Neural progenitor cell (in vitro differentiated cells): ENCODE measurements around the gene CLIC4. TPM values are rescaled to one million over a fixed set of nuclear protein-coding genes. Genes with fewer than 3 reads are reported as not detected.
"Not testable (repeated sequence)": the region's sequence is repeated elsewhere in the genome, so short reads cannot be mapped to it uniquely, and the experiment has no call there.

Experiments
- DNase-seq: peaks from one replicate; pipeline ENCODE4 v3.0.0-alpha.2; 2016; ENCODE audit warnings: low spot score
- H2AFZ ChIP-seq: fragments of 200-600 bp; sonication (generic); replicated peaks from 2 replicates; pipeline ENCODE4 v1.6.1; 2016; ENCODE audit warnings: antibody characterized with exemption
- H3F3A ChIP-seq: fragments of 200-600 bp; sonication (generic); 2 replicates; pipeline ENCODE4 v1.6.1; 2016; ENCODE audit warnings: antibody characterized with exemption, low read depth
- H3K27ac ChIP-seq: fragments of 200-600 bp; sonication (generic); 2 replicates; pipeline ENCODE4 v1.5.1; 2016; ENCODE audit warnings: mild to moderate bottlenecking
- H3K27me3 ChIP-seq: fragments of 200-600 bp; sonication (generic); 2 replicates; pipeline ENCODE4 v1.6.1; 2016; ENCODE audit warnings: mild to moderate bottlenecking, moderate library complexity
- H3K36me3 ChIP-seq: fragments of 200-600 bp; sonication (generic); 2 replicates; pipeline ENCODE4 v1.5.1; 2016
- H3K4me1 ChIP-seq: fragments of 200-600 bp; sonication (generic); 2 replicates; pipeline ENCODE4 v1.6.1; 2016; ENCODE audit warnings: mixed run types
- H3K4me2 ChIP-seq: fragments of 200-600 bp; sonication (generic); 2 replicates; pipeline ENCODE4 v1.6.1; 2016
- H3K4me3 ChIP-seq: fragments of 200-600 bp; sonication (generic); 2 replicates; pipeline ENCODE4 v1.5.1; 2016
- H3K79me2 ChIP-seq: fragments of 200-600 bp; sonication (generic); 2 replicates; pipeline ENCODE4 v1.6.1; 2016; ENCODE audit warnings: low read depth
- H3K9ac ChIP-seq: fragments of 200-600 bp; sonication (generic); 2 replicates; pipeline ENCODE4 v1.6.1; 2016
- H3K9me3 ChIP-seq: fragments of 200-600 bp; sonication (generic); 2 replicates; pipeline ENCODE4 v1.5.1; 2016; ENCODE audit warnings: low read depth
- H4K20me1 ChIP-seq: fragments of 200-600 bp; sonication (generic); 2 replicates; pipeline ENCODE4 v1.6.1; 2016; ENCODE audit warnings: low read depth
- H3K27ac Mint-ChIP-seq: 3 replicates; pipeline ENCODE4 v1.8.0; 2021; ENCODE audit warnings: mixed read lengths
- H3K27me3 Mint-ChIP-seq: 2 replicates; pipeline ENCODE4 v1.8.0; 2022; ENCODE audit warnings: low read depth, mild to moderate bottlenecking, inconsistent platforms, moderate library complexity, mixed read lengths; ENCODE audit not compliant: insufficient read depth
- H3K36me3 Mint-ChIP-seq: 3 replicates; pipeline ENCODE4 v1.8.0; 2021; ENCODE audit warnings: mixed read lengths
- H3K4me1 Mint-ChIP-seq: 3 replicates; pipeline ENCODE4 v1.8.0; 2021; ENCODE audit warnings: mixed read lengths
- H3K4me3 Mint-ChIP-seq: 3 replicates; pipeline ENCODE4 v1.8.0; 2021; ENCODE audit warnings: mild to moderate bottlenecking, moderate library complexity, mixed read lengths
- H3K9me3 Mint-ChIP-seq: 3 replicates; pipeline ENCODE4 v1.8.0; 2020; ENCODE audit warnings: mixed read lengths
- CTCF ChIP-seq: fragments of 200-600 bp; sonication (generic); IDR thresholded peaks from 2 replicates; pipeline ENCODE4 v1.5.1; 2017; ENCODE audit warnings: antibody characterized with exemption, mild to moderate bottlenecking
- EZH2 ChIP-seq: fragments of 200-600 bp; sonication (generic); IDR thresholded peaks from 2 replicates; pipeline ENCODE4 v1.6.1; 2017; ENCODE audit warnings: antibody characterized with exemption, mild to moderate bottlenecking, moderate library complexity
- EZH2phosphoT487 ChIP-seq: fragments of 200-600 bp; sonication (generic); IDR thresholded peaks from 2 replicates; pipeline ENCODE4 v1.6.1; 2017; ENCODE audit warnings: antibody characterized with exemption
- total RNA-seq: library from RNA; depleted of rRNA; stranded (reverse); fragments of >200 nt; gene quantifications from 2 replicates; pipeline ENCODE4 v1.2.3, GENCODE V29; 2015; ENCODE audit warnings: low replicate concordance

CLIC4 gene
- total RNA-seq, 1 donor from 2014 or later: 263 TPM

GRCh38 chr1:24890887-24891286 is 145.6 kb downstream of the CLIC4 start:
- Mint-ChIP-seq H3K27ac (no peak overlapping the region), H3K9me3 (peaks cover 22% of the 10 kb centered on the region), H3K36me3 (peaks cover 2% of the 10 kb centered on the region), H3K27me3 (peaks cover 9% of the 10 kb centered on the region), H3K4me1 (no peaks in the 10 kb centered on the region), H3K4me3 (no peak overlapping the region)
- H3K79me2 ChIP-seq: no peaks in the 10 kb centered on the region
- DNase-seq: no peak
- no peak overlapping the region for H3K4me3 ChIP-seq
- TF ChIP-seq CTCF (no peak), EZH2phosphoT487 (no peak), EZH2 (no peak)
- no peaks in the 10 kb centered on the region for H3K36me3 ChIP-seq
- no peaks in the 10 kb centered on the region for H3K9me3 ChIP-seq
- no peak overlapping the region for H3K9ac ChIP-seq
- H3K4me1 ChIP-seq: no peaks in the 10 kb centered on the region
- no peaks in the 10 kb centered on the region for H3F3A ChIP-seq
- H3K4me2 ChIP-seq: no peak overlapping the region
- no peaks in the 10 kb centered on the region for H4K20me1 ChIP-seq
- H3K27me3 ChIP-seq: no peaks in the 10 kb centered on the region
- H2AFZ ChIP-seq: no peak overlapping the region
- no peak overlapping the region for H3K27ac ChIP-seq

- H3K9me3 ChIP-seq, H3K36me3 ChIP-seq, H3K4me2 ChIP-seq, H2AFZ ChIP-seq, H3K36me3 Mint-ChIP-seq, H3K4me3 Mint-ChIP-seq, H3F3A ChIP-seq, H3K27ac ChIP-seq, H4K20me1 ChIP-seq, H3K27me3 Mint-ChIP-seq, H3K4me1 ChIP-seq, H3K4me3 ChIP-seq, H3K9ac ChIP-seq, H3K27me3 ChIP-seq, DNase-seq, H3K4me1 Mint-ChIP-seq, H3K79me2 ChIP-seq, H3K27ac Mint-ChIP-seq: not testable (repeated sequence)
- peaks cover 22% of the 10 kb centered on the region for H3K9me3 Mint-ChIP-seq
Measured at GRCh38 chr1:24891367-24891766, 146.1 kb downstream of the CLIC4 start.

GRCh38 chr1:24892188-24893153 is 147.2 kb downstream of the CLIC4 start:
- no peak overlapping the region for H2AFZ ChIP-seq
- no peak overlapping the region for H3K9ac ChIP-seq
- Mint-ChIP-seq H3K4me1 (no peaks in the 10 kb centered on the region), H3K27ac (no peak overlapping the region), H3K4me3 (no peak overlapping the region), H3K27me3 (peaks cover 5% of the 10 kb centered on the region), H3K36me3 (peaks cover 2% of the 10 kb centered on the region), H3K9me3 (peaks cover 22% of the 10 kb centered on the region)
- no peak overlapping the region for H3K4me3 ChIP-seq
- H3K9me3 ChIP-seq: no peaks in the 10 kb centered on the region
- H3K4me2 ChIP-seq: no peak overlapping the region
- H3F3A ChIP-seq: no peaks in the 10 kb centered on the region
- H3K36me3 ChIP-seq: no peaks in the 10 kb centered on the region
- no peak for DNase-seq
- no peaks in the 10 kb centered on the region for H3K4me1 ChIP-seq
- no peaks in the 10 kb centered on the region for H4K20me1 ChIP-seq
- no peak overlapping the region for H3K27ac ChIP-seq
- no peaks in the 10 kb centered on the region for H3K79me2 ChIP-seq
- TF ChIP-seq CTCF: no peak
- TF ChIP-seq EZH2: no peak
- TF ChIP-seq EZH2phosphoT487: no peak
- no peaks in the 10 kb centered on the region for H3K27me3 ChIP-seq

- no peaks in the 10 kb centered on the region for H3F3A ChIP-seq
- H4K20me1 ChIP-seq: no peaks in the 10 kb centered on the region
- H3K27me3 Mint-ChIP-seq: peaks cover 7% of the 10 kb centered on the region
- H3K4me3 ChIP-seq: no peak overlapping the region
- TF ChIP-seq CTCF (no peak), EZH2phosphoT487 (no peak), EZH2 (no peak)
- H3K4me1 Mint-ChIP-seq: no peaks in the 10 kb centered on the region
- H3K9me3 Mint-ChIP-seq: peaks cover 22% of the 10 kb centered on the region
- no peak overlapping the region for H3K27ac Mint-ChIP-seq
- H3K36me3 ChIP-seq: no peaks in the 10 kb centered on the region
- H3K27me3 ChIP-seq: no peaks in the 10 kb centered on the region
- DNase-seq: no peak
- H3K9me3 ChIP-seq: no peaks in the 10 kb centered on the region
- no peak overlapping the region for H3K4me3 Mint-ChIP-seq
- H3K79me2 ChIP-seq: no peaks in the 10 kb centered on the region
- no peak overlapping the region for H3K4me2 ChIP-seq
- no peak overlapping the region for H3K9ac ChIP-seq
- no peak overlapping the region for H2AFZ ChIP-seq
- no peaks in the 10 kb centered on the region for H3K4me1 ChIP-seq
- no peak overlapping the region for H3K27ac ChIP-seq
- H3K36me3 Mint-ChIP-seq: peaks cover 2% of the 10 kb centered on the region
Measured at GRCh38 chr1:24893431-24893830, 148.2 kb downstream of the CLIC4 start.
